IMR-90 (cell line): Measurements from ENCODE around the gene LRIG1. TPM values are rescaled to one million over a fixed set of nuclear protein-coding genes. Genes with fewer than 3 reads are reported as not detected.

Experiments
- ATAC-seq: fragments of 200-7000 bp; cut with Tn5 transposase; 2 replicates; pipeline ENCODE4 v1.9.1; 2020; ENCODE audit warnings: low read depth, mild to moderate bottlenecking, moderate library complexity
- BruUV-seq: library from RNA; stranded (reverse); fragments of 400-500 nt; replicated peaks from 2 replicates; lab custom pipeline; 2021; lab: Mats Ljungman, UMichigan
- CTCF ChIA-PET: fragments of 300-600 bp; formaldehyde crosslinking; extraction: SDS; loops from one replicate; lab custom pipeline; 2021; ENCODE audit warnings: antibody characterized with exemption; lab: Yijun Ruan, JAX
- POLR2A ChIA-PET: fragments of 300-600 bp; sonication (Branson Sonifier 250); formaldehyde crosslinking; loops from one replicate; lab custom pipeline; 2022; ENCODE audit warnings: antibody characterized with exemption; ENCODE audit not compliant: unreplicated experiment; lab: Charles Lee
- DNase-seq: peaks from one replicate; pipeline ENCODE4 v3.0.0; 2013
- H2AFZ ChIP-seq: replicated peaks from 2 replicates; pipeline ENCODE3; 2013; ENCODE audit warnings: low read length, mild to moderate bottlenecking; ENCODE audit not compliant: poor library complexity
- H2AK5ac ChIP-seq: 2 replicates; pipeline ENCODE4 v1.6.1; 2013; ENCODE audit warnings: low read depth, low read length, inconsistent platforms
- H2AK9ac ChIP-seq: replicated peaks from 2 replicates; pipeline ENCODE3; 2013; ENCODE audit warnings: mild to moderate bottlenecking, low read depth, low read length, moderate library complexity; ENCODE audit not compliant: poor library complexity
- H2BK120ac ChIP-seq: 2 replicates; pipeline ENCODE4 v1.6.1; 2013; ENCODE audit warnings: low read depth, low read length, inconsistent platforms
- H2BK15ac ChIP-seq: 3 replicates; pipeline ENCODE4 v1.6.1; 2013; ENCODE audit warnings: low read depth, low read length, inconsistent platforms
- H2BK20ac ChIP-seq: 2 replicates; pipeline ENCODE4 v1.6.1; 2013; ENCODE audit warnings: low read depth, mild to moderate bottlenecking, inconsistent platforms, low read length, moderate library complexity
- H2BK5ac ChIP-seq: 2 replicates; pipeline ENCODE4 v1.6.1; 2013; ENCODE audit warnings: mild to moderate bottlenecking, low read depth, low read length, inconsistent platforms; ENCODE audit not compliant: poor library complexity, severe bottlenecking
- H3K14ac ChIP-seq: replicated peaks from 2 replicates; pipeline ENCODE4 v1.6.1; 2013; ENCODE audit warnings: low read depth, low read length, inconsistent platforms
- H3K18ac ChIP-seq: 2 replicates; pipeline ENCODE4 v1.6.1; 2013; ENCODE audit warnings: low read depth, low read length, control low read depth
- H3K23ac ChIP-seq: 2 replicates; pipeline ENCODE4 v1.6.1; 2013; ENCODE audit warnings: low read depth, low read length, inconsistent platforms
- H3K27ac ChIP-seq: 2 replicates; pipeline ENCODE4 v1.5.1; 2013; ENCODE audit warnings: mild to moderate bottlenecking, control low read depth, low read length; ENCODE audit not compliant: insufficient read depth
- H3K27me3 ChIP-seq: 2 replicates; pipeline ENCODE4 v1.6.1; 2013; ENCODE audit warnings: low read length; ENCODE audit not compliant: control insufficient read depth, insufficient read depth
- H3K36me3 ChIP-seq: 2 replicates; pipeline ENCODE4 v1.6.1; 2013; ENCODE audit warnings: low read length, mixed read lengths; ENCODE audit not compliant: control insufficient read depth, insufficient read depth
- H3K4ac ChIP-seq: 2 replicates; pipeline ENCODE4 v1.6.1; 2013; ENCODE audit warnings: low read depth, low read length, inconsistent platforms
- H3K4me1 ChIP-seq: 2 replicates; pipeline ENCODE4 v1.6.1; 2013; ENCODE audit warnings: low read length, mixed read lengths; ENCODE audit not compliant: control insufficient read depth, insufficient read depth
- H3K4me2 ChIP-seq: 2 replicates; pipeline ENCODE4 v1.6.1; 2013; ENCODE audit warnings: low read depth, mild to moderate bottlenecking, control low read depth, low read length, moderate library complexity
- H3K4me3 ChIP-seq: 2 replicates; pipeline ENCODE4 v1.5.1; 2013; ENCODE audit warnings: low read depth, mild to moderate bottlenecking, control low read depth, low read length, moderate library complexity; ENCODE audit not compliant: insufficient read depth
- H3K56ac ChIP-seq: 2 replicates; pipeline ENCODE4 v1.6.1; 2013; ENCODE audit warnings: low read length, inconsistent platforms; ENCODE audit not compliant: insufficient read depth; ENCODE audit errors: extremely low read depth
- H3K79me1 ChIP-seq, 2 experiments: 2 replicates each; pipeline ENCODE4 v1.6.1; 2013; ENCODE audit warnings: low read length in 2 of 2, inconsistent platforms in 1 of 2, low read depth in 1 of 2
- H3K9ac ChIP-seq: 2 replicates; pipeline ENCODE4 v1.6.1; 2013; ENCODE audit warnings: low read depth, low read length, control low read depth
- H3K9me1 ChIP-seq: 2 replicates; pipeline ENCODE4 v1.6.1; 2013; ENCODE audit warnings: low read length, inconsistent platforms; ENCODE audit not compliant: insufficient read depth
- H3K9me3 ChIP-seq: 2 replicates; pipeline ENCODE4 v1.6.1; 2013; ENCODE audit warnings: low read length; ENCODE audit not compliant: control insufficient read depth, insufficient read depth
- H4K20me1 ChIP-seq: 2 replicates; pipeline ENCODE4 v1.6.1; 2013; ENCODE audit warnings: low read length, inconsistent platforms; ENCODE audit not compliant: insufficient read depth
- H4K5ac ChIP-seq: 2 replicates; pipeline ENCODE4 v1.6.1; 2013; ENCODE audit warnings: mild to moderate bottlenecking, low read depth, low read length, control low read depth
- H4K8ac ChIP-seq, 2 experiments: 2 replicates each; pipeline ENCODE4 v1.6.1; 2013; ENCODE audit warnings: low read depth in 2 of 2, low read length in 2 of 2, control low read depth in 1 of 2, inconsistent platforms in 1 of 2
- H4K91ac ChIP-seq: 2 replicates; pipeline ENCODE4 v1.6.1; 2013; ENCODE audit warnings: low read depth, low read length, inconsistent platforms; ENCODE audit not compliant: insufficient read depth
- BHLHE40 ChIP-seq: fragments of 150-350 bp; IDR thresholded peaks from 2 replicates; pipeline ENCODE4 v1.6.1; 2016; ENCODE audit warnings: mild to moderate bottlenecking, low read depth, low read length
- CHD1 ChIP-seq: IDR thresholded peaks from 2 replicates; pipeline ENCODE4 v1.6.1; 2012; ENCODE audit warnings: low read depth, low read length, improper control_type of control experiment
- FOS ChIP-seq: fragments of 150-350 bp; IDR thresholded peaks from 2 replicates; pipeline ENCODE4 v1.6.1; 2016; ENCODE audit warnings: low read depth, low read length
- MAZ ChIP-seq: IDR thresholded peaks from 2 replicates; pipeline ENCODE4 v1.6.1; 2012; ENCODE audit warnings: low read depth, mild to moderate bottlenecking, low read length, improper control_type of control experiment, moderate library complexity, borderline replicate concordance
- POLR2A ChIP-seq: IDR thresholded peaks from 2 replicates; pipeline ENCODE4 v1.6.1; 2012; ENCODE audit warnings: mild to moderate bottlenecking, low read depth, low read length
- RAD21 ChIP-seq: IDR thresholded peaks from 2 replicates; pipeline ENCODE4 v1.6.1; 2012; ENCODE audit warnings: low read length, improper control_type of control experiment
- RFX5 ChIP-seq: IDR thresholded peaks from 2 replicates; pipeline ENCODE4 v1.8.0; 2012; ENCODE audit warnings: low read depth, mild to moderate bottlenecking, low read length, moderate library complexity
- dilution Hi-C: fragments of 300-500 bp; cut with HindIII; formaldehyde crosslinking; loops from one replicate; pipeline ENCODE4 v1.14.3; 2018; ENCODE audit warnings: low sequenced_read_pairs; ENCODE audit not compliant: unreplicated experiment
- in situ Hi-C: fragments of 300-500 bp; cut with MboI; formaldehyde crosslinking; loops from 3 replicates; pipeline ENCODE4 v1.14.3; 2019; ENCODE audit warnings: low sequenced_read_pairs, inconsistent platforms, mixed read lengths
- intact Hi-C: fragments of 100-400 bp; cut with micrococcal nuclease; formaldehyde crosslinking; loops from 2 replicates; pipeline ENCODE4 v1.10.0; 2022
- polyA plus RNA-seq, 3 experiments: library from polyadenylated mRNA; depleted of rRNA; stranded (reverse); fragments of >200 nt; gene quantifications; 2 replicates each; pipeline ENCODE4 v1.2.3, GENCODE V29; 2012; ENCODE audit warnings: low replicate concordance in 1 of 3
- total RNA-seq: library from RNA; depleted of rRNA; stranded (reverse); fragments of >200 nt; gene quantifications from 2 replicates; pipeline ENCODE4 v1.2.3, GENCODE V29; 2012
- TF ChIP-seq, protein P1 (sequence below): fragments of 150-350 bp; IDR thresholded peaks from 2 replicates; pipeline ENCODE4 v1.6.1; 2016; ENCODE audit warnings: low read depth, mild to moderate bottlenecking, low read length, moderate library complexity, borderline replicate concordance
- TF ChIP-seq, protein P2 (sequence below): conservative IDR thresholded peaks from 2 replicates; pipeline ENCODE4 v1.5.1; 2012; ENCODE audit warnings: mild to moderate bottlenecking, low read depth, low read length, improper control_type of control experiment
- TF ChIP-seq, protein P3 (sequence below): fragments of 150-350 bp; IDR thresholded peaks from 2 replicates; pipeline ENCODE4 v1.6.1; 2017; ENCODE audit warnings: mild to moderate bottlenecking, antibody characterized with exemption, low read length, low read depth

LRIG1 gene
- total and polyA plus RNA-seq, 2 of the 4 experiments (the other 2 are of a cell fraction), result 62.8 to 87.8 TPM

DNA sequence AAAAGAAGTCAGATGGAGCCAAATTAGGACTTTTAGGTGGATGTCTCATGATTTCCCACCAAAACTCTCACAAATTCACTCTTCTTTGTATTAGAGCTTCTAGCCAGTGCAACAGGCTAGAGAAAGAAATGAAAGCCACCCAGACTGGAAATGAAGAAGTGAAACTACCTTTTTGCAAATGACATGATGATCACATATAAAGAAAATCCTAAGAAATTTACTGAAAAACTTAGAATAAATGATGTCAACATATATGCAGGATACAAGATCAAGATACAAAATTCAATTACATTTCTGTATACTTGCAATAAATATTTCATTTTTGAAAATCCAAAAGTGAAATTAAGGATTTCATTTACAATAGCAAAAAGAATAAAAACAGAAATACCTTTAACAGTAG lies 110.8 kb downstream of the LRIG1 start:
- H2BK5ac ChIP-seq, result no peak overlapping the region
- H3K23ac ChIP-seq, result no peak overlapping the region
- no peaks in the 10 kb centered on the region for H3K27me3 ChIP-seq
- peaks cover 18% of the 10 kb centered on the region for H3K9me1 ChIP-seq
- no peak overlapping the region for H2AFZ ChIP-seq
- no peak overlapping the region for H4K8ac ChIP-seq
- H3K4me3 ChIP-seq, result no peak overlapping the region
- in situ Hi-C loops (no loop called here), dilution Hi-C loops (no loop called here), intact Hi-C loops (no loop called here)
- CTCF ChIA-PET, result no interaction called here
- H3K4me1 ChIP-seq, result peaks cover 11% of the 10 kb centered on the region
- DNase-seq (no peak), ATAC-seq (no peak)
- H2BK120ac ChIP-seq, result no peak overlapping the region
- peaks cover 6% of the 10 kb centered on the region; the same call in 1 of the 2 replicates for H4K20me1 ChIP-seq
- H3K9me3 ChIP-seq, result peaks cover 2% of the 10 kb centered on the region; the same call in 1 of the 2 replicates
- no peak overlapping the region for H2AK9ac ChIP-seq
- POLR2A ChIA-PET, result no interaction called here
- no peak overlapping the region for H3K4ac ChIP-seq
- TF ChIP-seq FOS (no peak), POLR2A (no peak), CHD1 (no peak), RFX5 (no peak), BHLHE40 (no peak), MAZ (no peak), RAD21 (no peak)
- TF ChIP-seq, protein P1, sequence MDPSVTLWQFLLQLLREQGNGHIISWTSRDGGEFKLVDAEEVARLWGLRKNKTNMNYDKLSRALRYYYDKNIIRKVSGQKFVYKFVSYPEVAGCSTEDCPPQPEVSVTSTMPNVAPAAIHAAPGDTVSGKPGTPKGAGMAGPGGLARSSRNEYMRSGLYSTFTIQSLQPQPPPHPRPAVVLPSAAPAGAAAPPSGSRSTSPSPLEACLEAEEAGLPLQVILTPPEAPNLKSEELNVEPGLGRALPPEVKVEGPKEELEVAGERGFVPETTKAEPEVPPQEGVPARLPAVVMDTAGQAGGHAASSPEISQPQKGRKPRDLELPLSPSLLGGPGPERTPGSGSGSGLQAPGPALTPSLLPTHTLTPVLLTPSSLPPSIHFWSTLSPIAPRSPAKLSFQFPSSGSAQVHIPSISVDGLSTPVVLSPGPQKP, result no peak
- TF ChIP-seq, protein P2, sequence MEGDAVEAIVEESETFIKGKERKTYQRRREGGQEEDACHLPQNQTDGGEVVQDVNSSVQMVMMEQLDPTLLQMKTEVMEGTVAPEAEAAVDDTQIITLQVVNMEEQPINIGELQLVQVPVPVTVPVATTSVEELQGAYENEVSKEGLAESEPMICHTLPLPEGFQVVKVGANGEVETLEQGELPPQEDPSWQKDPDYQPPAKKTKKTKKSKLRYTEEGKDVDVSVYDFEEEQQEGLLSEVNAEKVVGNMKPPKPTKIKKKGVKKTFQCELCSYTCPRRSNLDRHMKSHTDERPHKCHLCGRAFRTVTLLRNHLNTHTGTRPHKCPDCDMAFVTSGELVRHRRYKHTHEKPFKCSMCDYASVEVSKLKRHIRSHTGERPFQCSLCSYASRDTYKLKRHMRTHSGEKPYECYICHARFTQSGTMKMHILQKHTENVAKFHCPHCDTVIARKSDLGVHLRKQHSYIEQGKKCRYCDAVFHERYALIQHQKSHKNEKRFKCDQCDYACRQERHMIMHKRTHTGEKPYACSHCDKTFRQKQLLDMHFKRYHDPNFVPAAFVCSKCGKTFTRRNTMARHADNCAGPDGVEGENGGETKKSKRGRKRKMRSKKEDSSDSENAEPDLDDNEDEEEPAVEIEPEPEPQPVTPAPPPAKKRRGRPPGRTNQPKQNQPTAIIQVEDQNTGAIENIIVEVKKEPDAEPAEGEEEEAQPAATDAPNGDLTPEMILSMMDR, result no peak
- TF ChIP-seq, protein P3, sequence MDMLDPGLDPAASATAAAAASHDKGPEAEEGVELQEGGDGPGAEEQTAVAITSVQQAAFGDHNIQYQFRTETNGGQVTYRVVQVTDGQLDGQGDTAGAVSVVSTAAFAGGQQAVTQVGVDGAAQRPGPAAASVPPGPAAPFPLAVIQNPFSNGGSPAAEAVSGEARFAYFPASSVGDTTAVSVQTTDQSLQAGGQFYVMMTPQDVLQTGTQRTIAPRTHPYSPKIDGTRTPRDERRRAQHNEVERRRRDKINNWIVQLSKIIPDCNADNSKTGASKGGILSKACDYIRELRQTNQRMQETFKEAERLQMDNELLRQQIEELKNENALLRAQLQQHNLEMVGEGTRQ, result no peak
- peaks cover 0 to 15% of the 10 kb centered on the region in 2 experiments; a peak in 3 of 4 replicates for H3K79me1 ChIP-seq
- H3K56ac ChIP-seq, result no peak overlapping the region
- H3K36me3 ChIP-seq, result peaks cover 40% of the 10 kb centered on the region
- no peak overlapping the region for H2BK20ac ChIP-seq
- no TSS peak for BruUV-seq
- H2AK5ac ChIP-seq, result no peak overlapping the region
- no peak overlapping the region for H3K4me2 ChIP-seq
- H2BK15ac ChIP-seq, result no peak overlapping the region
- H3K27ac ChIP-seq, result no peak overlapping the region
- H3K9ac ChIP-seq, result no peak overlapping the region
- no peak overlapping the region for H4K91ac ChIP-seq
- no peak overlapping the region for H3K18ac ChIP-seq
- H4K5ac ChIP-seq, result no peak overlapping the region
- H3K14ac ChIP-seq, result no peak overlapping the region
